ENCODE results near the gene DCC.

The DCC gene

GRCh38 chr18:52764316-52764715, 424.3 kb downstream of the DCC start:
- no peak overlapping the region for H2AFZ ChIP-seq (ENCODE audit: low read depth)
- no peaks in the 10 kb centered on the region for H4K20me1 ChIP-seq (ENCODE audit: insufficient read depth)
- H3K36me3 ChIP-seq (ENCODE audit: insufficient read depth), result no peaks in the 10 kb centered on the region
- no peak overlapping the region for H3K27ac ChIP-seq
- H3K79me2 ChIP-seq (ENCODE audit: insufficient read depth, low read depth), result no peaks in the 10 kb centered on the region
- TF ChIP-seq, protein P1, sequence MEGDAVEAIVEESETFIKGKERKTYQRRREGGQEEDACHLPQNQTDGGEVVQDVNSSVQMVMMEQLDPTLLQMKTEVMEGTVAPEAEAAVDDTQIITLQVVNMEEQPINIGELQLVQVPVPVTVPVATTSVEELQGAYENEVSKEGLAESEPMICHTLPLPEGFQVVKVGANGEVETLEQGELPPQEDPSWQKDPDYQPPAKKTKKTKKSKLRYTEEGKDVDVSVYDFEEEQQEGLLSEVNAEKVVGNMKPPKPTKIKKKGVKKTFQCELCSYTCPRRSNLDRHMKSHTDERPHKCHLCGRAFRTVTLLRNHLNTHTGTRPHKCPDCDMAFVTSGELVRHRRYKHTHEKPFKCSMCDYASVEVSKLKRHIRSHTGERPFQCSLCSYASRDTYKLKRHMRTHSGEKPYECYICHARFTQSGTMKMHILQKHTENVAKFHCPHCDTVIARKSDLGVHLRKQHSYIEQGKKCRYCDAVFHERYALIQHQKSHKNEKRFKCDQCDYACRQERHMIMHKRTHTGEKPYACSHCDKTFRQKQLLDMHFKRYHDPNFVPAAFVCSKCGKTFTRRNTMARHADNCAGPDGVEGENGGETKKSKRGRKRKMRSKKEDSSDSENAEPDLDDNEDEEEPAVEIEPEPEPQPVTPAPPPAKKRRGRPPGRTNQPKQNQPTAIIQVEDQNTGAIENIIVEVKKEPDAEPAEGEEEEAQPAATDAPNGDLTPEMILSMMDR (conservative IDR thresholded peaks at IDR 0.05; ENCODE audit: low read depth, low read length), result no peak
- no peaks in the 10 kb centered on the region for H3K4me1 ChIP-seq (ENCODE audit: low read depth, poor library complexity, severe bottlenecking)
- no peak overlapping the region for H3K4me2 ChIP-seq
- H3K9ac ChIP-seq, result no peak overlapping the region
- H3K27me3 ChIP-seq (ENCODE audit: insufficient read depth, low read depth), result no peaks in the 10 kb centered on the region
- no peak overlapping the region for H3K4me3 ChIP-seq (IDR thresholded peaks at IDR 0.05; ENCODE audit: insufficient read depth, low read depth, low read length)

DNA sequence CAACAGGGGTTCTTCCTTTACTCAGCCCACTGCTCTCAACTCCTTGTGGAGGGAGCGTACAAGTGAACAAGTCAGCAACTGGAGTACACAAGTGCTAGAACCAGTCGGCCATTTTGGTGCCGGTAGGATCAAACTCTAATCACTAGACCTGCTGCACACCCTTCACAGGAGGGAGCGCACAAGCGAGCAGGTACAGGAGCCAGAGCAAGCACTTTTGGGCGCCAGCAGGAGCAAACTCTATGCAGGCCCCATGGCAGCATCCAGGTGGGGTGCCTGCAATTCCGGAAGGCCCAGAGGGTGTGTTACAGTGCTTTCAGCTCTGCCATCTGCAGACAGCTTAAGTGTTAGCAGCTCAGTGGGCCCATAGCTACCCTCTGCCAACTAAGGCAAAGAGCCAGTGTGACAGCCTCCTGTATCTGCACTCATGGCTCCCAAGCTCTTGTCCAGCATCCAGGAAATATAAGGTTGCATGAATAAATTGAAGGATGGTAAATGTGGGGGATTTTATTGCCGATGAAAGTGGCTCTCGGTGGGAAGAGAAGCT, 426.1 kb downstream of the DCC start:
- Histone ChIP-seq H3K27me3 (ENCODE audit: insufficient read depth, low read depth) (no peaks in the 10 kb centered on the region), H3K4me3 (IDR thresholded peaks at IDR 0.05; ENCODE audit: insufficient read depth, low read depth, low read length) (no peak overlapping the region), H3K79me2 (ENCODE audit: insufficient read depth, low read depth) (no peaks in the 10 kb centered on the region), H3K4me1 (ENCODE audit: low read depth, poor library complexity, severe bottlenecking) (no peaks in the 10 kb centered on the region), H3K9ac (no peak overlapping the region), H2AFZ (ENCODE audit: low read depth) (no peak overlapping the region), H3K36me3 (ENCODE audit: insufficient read depth) (no peaks in the 10 kb centered on the region), H4K20me1 (ENCODE audit: insufficient read depth) (no peaks in the 10 kb centered on the region), H3K27ac (no peak overlapping the region), H3K4me2 (no peak overlapping the region)
- TF ChIP-seq, protein P1 (conservative IDR thresholded peaks at IDR 0.05; ENCODE audit: low read depth, low read length), result no peak

GRCh38 chr18:52781113-52781512, 441.1 kb downstream of the DCC start:
- H3K79me2 ChIP-seq (ENCODE audit: insufficient read depth, low read depth), result no peaks in the 10 kb centered on the region
- no peak overlapping the region for H3K4me3 ChIP-seq (IDR thresholded peaks at IDR 0.05; ENCODE audit: insufficient read depth, low read depth, low read length)
- no peaks in the 10 kb centered on the region for H3K4me1 ChIP-seq (ENCODE audit: low read depth, poor library complexity, severe bottlenecking)
- TF ChIP-seq, protein P1 (conservative IDR thresholded peaks at IDR 0.05; ENCODE audit: low read depth, low read length), result no peak
- no peaks in the 10 kb centered on the region for H3K36me3 ChIP-seq (ENCODE audit: insufficient read depth)
- H3K9ac ChIP-seq, result no peak overlapping the region
- H2AFZ ChIP-seq (ENCODE audit: low read depth), result no peak overlapping the region
- no peaks in the 10 kb centered on the region for H4K20me1 ChIP-seq (ENCODE audit: insufficient read depth)
- no peaks in the 10 kb centered on the region for H3K27me3 ChIP-seq (ENCODE audit: insufficient read depth, low read depth)
- H3K27ac ChIP-seq, result no peak overlapping the region
- no peak overlapping the region for H3K4me2 ChIP-seq

DNA sequence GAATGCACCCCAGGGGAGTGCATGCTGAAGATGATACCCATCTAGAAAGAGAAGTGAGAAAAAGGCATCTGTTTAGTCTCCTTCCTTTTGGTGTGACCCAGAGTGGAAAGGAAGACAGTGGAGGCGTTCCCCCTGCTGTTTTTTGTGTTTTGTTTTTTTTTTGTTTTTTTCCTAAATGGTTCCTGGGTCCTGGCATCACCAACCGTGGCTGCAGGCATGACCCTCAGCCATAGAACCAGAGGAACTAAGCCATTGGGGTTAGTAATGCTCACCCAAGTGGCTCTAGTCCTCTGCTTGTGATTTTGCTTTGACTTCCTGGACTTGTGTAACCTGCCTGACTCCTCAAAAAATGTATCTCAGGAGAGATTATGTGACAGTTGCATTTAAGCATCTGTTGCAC, 451.3 kb downstream of the DCC start:
- Histone ChIP-seq H3K27me3 (ENCODE audit: insufficient read depth, low read depth) (no peaks in the 10 kb centered on the region), H3K79me2 (ENCODE audit: insufficient read depth, low read depth) (no peaks in the 10 kb centered on the region), H3K4me2 (no peak overlapping the region), H2AFZ (ENCODE audit: low read depth) (no peak overlapping the region), H3K9ac (no peak overlapping the region), H3K27ac (no peak overlapping the region), H3K4me1 (ENCODE audit: low read depth, poor library complexity, severe bottlenecking) (no peaks in the 10 kb centered on the region), H3K4me3 (IDR thresholded peaks at IDR 0.05; ENCODE audit: insufficient read depth, low read depth, low read length) (no peak overlapping the region), H4K20me1 (ENCODE audit: insufficient read depth) (no peaks in the 10 kb centered on the region), H3K36me3 (ENCODE audit: insufficient read depth) (no peaks in the 10 kb centered on the region)
- TF ChIP-seq, protein P1 (conservative IDR thresholded peaks at IDR 0.05; ENCODE audit: low read depth, low read length), result no peak

Measured in KMS-11 (cell line).